RKO (cell line): Measurements from ENCODE around the gene CCDC90B.
"Not testable (repeated sequence)": the region's sequence is repeated elsewhere in the genome, so short reads cannot be mapped to it uniquely, and the experiment has no call there.

ENCODE experiments used
- DNase-seq: peaks from one replicate; pipeline ENCODE4 v3.0.0-alpha.2; 2016; ENCODE audit warnings: low spot score

Gene CCDC90B

GRCh38 chr11:83287631-83288030, 1.5 kb upstream of the CCDC90B start:
- DNase-seq: no peak

GRCh38 chr11:83285151-83285770, 906 bp downstream of the CCDC90B start:
- DNase-seq: no peak

- peak; percentile 7 for DNase-seq
These were observed 1.5 kb downstream of the CCDC90B start for GRCh38 chr11:83284501-83285150.

- DNase-seq: no peak
These were observed 4.0 kb downstream of the CCDC90B start for GRCh38 chr11:83282084-83282716.

- DNase-seq: no peak
These were observed 5.9 kb downstream of the CCDC90B start for GRCh38 chr11:83280256-83280655.

GRCh38 chr11:83278351-83278750, 7.8 kb downstream of the CCDC90B start:
- DNase-seq: no peak

GRCh38 chr11:83275888-83276641, 10.1 kb downstream of the CCDC90B start:
- no peak for DNase-seq

- DNase-seq: peak; percentile 66
These were observed 13.5 kb downstream of the CCDC90B start for GRCh38 chr11:83272627-83273026.

GRCh38 chr11:83271734-83272133, 14.4 kb downstream of the CCDC90B start:
- DNase-seq: not testable (repeated sequence)

- not testable (repeated sequence) for DNase-seq
These were observed 17.1 kb downstream of the CCDC90B start for GRCh38 chr11:83269080-83269479.

GRCh38 chr11:83265331-83265730, 20.8 kb downstream of the CCDC90B start:
- DNase-seq: no peak

- no peak for DNase-seq
These were observed 26.6 kb downstream of the CCDC90B start for GRCh38 chr11:83259559-83259958.

- DNase-seq: peak; percentile 20
These were observed 28.4 kb downstream of the CCDC90B start for GRCh38 chr11:83257761-83258168.

GRCh38 chr11:83256602-83257340, 29.4 kb downstream of the CCDC90B start:
- no peak for DNase-seq

GRCh38 chr11:83255366-83255765, 30.8 kb downstream of the CCDC90B start:
- DNase-seq: no peak

- no peak for DNase-seq
These were observed 33.2 kb downstream of the CCDC90B start for GRCh38 chr11:83252941-83253340.

- no peak for DNase-seq
These were observed 33.9 kb downstream of the CCDC90B start for GRCh38 chr11:83252266-83252665.

GRCh38 chr11:83249972-83250593, 36.1 kb downstream of the CCDC90B start:
- DNase-seq: peak; percentile 68

GRCh38 chr11:83249445-83249844, 36.7 kb downstream of the CCDC90B start:
- no peak for DNase-seq

GRCh38 chr11:83241291-83241946, 44.7 kb downstream of the CCDC90B start:
- DNase-seq: peak; percentile 89

- no peak for DNase-seq
These were observed 48.1 kb downstream of the CCDC90B start for GRCh38 chr11:83238111-83238510.
